K562 (cell line): Measurements from ENCODE around the gene NOL4L. TPM values are rescaled to one million over a fixed set of nuclear protein-coding genes. Genes with fewer than 3 reads are reported as not detected.

ENCODE experiments used
- ATAC-seq: fragments of 200-7000 bp; cut with Tn5 transposase; 3 replicates; pipeline ENCODE4 v1.9.1; 2020; ENCODE audit warnings: moderate library complexity
- BruUV-seq: library from RNA; stranded (reverse); fragments of 400-500 nt; replicated peaks from 2 replicates; lab custom pipeline; 2021; lab: Mats Ljungman, UMichigan
- CTCF ChIA-PET: fragments of 300-600 bp; formaldehyde crosslinking; extraction: SDS; loops from one replicate; lab custom pipeline; 2021; ENCODE audit warnings: low intra/inter-chr PET ratio; lab: Yijun Ruan, JAX
- POLR2A ChIA-PET: fragments of 300-600, 350-650 bp; sonication (Branson Sonifier 250); formaldehyde crosslinking; extraction: SDS; loops from one replicate; lab custom pipeline; 2021; ENCODE audit warnings: antibody characterized with exemption, inconsistent platforms; lab: Yijun Ruan, JAX
- DNase-seq, 4 experiments: peaks; one replicate each; pipeline versions ENCODE4 v3.0.0 to v3.0.0-alpha.2; 2011 to 2018; ENCODE audit warnings: low spot score in 3 of 4, mixed read lengths in 3 of 4; ENCODE audit errors: extremely low read depth in 1 of 4
- FAIRE-seq: peaks from 2 replicates; lab custom pipeline; 2011; peaks lifted over from hg19 to GRCh38; lab: Jason Lieb, UNC
- H2AFZ ChIP-seq: 2 replicates; pipeline ENCODE4 v1.6.0; 2011; ENCODE audit warnings: low read depth, low read length, control low read depth, inconsistent platforms
- H3K27ac ChIP-seq: fragments of 200-600 bp; 3 replicates; pipeline ENCODE4 v1.8.0; 2011; ENCODE audit warnings: low read depth, mild to moderate bottlenecking, control low read depth, inconsistent platforms, low read length, moderate library complexity, mixed read lengths; ENCODE audit errors: extremely low read depth
- H3K27me3 ChIP-seq, 2 experiments: fragments of 300-600 bp in 1 of 2; 2 replicates in 1 of 2; 3 replicates in 1 of 2; pipeline versions ENCODE4 v1.6.0 to v1.8.0; 2011; ENCODE audit warnings: inconsistent platforms in 2 of 2, low read length in 2 of 2, mild to moderate bottlenecking in 1 of 2, mixed read lengths in 1 of 2, moderate library complexity in 1 of 2; ENCODE audit not compliant: control insufficient read depth in 2 of 2, insufficient read depth in 2 of 2
- H3K36me3 ChIP-seq: fragments of 300-600 bp; 3 replicates; pipeline ENCODE4 v1.8.0; 2011; ENCODE audit warnings: mild to moderate bottlenecking, low read length, inconsistent platforms; ENCODE audit not compliant: control insufficient read depth, insufficient read depth
- H3K4me1 ChIP-seq, 2 experiments: fragments of 200-600 bp in 1 of 2; replicated peaks in 1 of 2; 2 replicates in 1 of 2; 3 replicates in 1 of 2; pipeline versions ENCODE4 v1.5.1 to v1.8.0; 2011; ENCODE audit warnings: inconsistent platforms in 2 of 2, low read length in 2 of 2, mild to moderate bottlenecking in 1 of 2, mixed read lengths in 1 of 2, moderate library complexity in 1 of 2; ENCODE audit not compliant: control insufficient read depth in 2 of 2, insufficient read depth in 2 of 2
- H3K4me2 ChIP-seq: 2 replicates; pipeline ENCODE4 v1.6.1; 2011; ENCODE audit warnings: low read length, control low read depth, inconsistent platforms, mixed read lengths; ENCODE audit not compliant: insufficient read depth
- H3K4me3 ChIP-seq: fragments of 200-600 bp; sonication (generic), shearing (Covaris generic); 2 replicates; pipeline ENCODE4 v1.5.1; 2016; ENCODE audit warnings: control low read depth, inconsistent platforms
- H3K79me2 ChIP-seq: fragments of 200-600 bp; 3 replicates; pipeline ENCODE4 v1.8.0; 2011; ENCODE audit warnings: low read length, inconsistent platforms; ENCODE audit not compliant: control insufficient read depth, insufficient read depth
- H3K9ac ChIP-seq, 2 experiments: 2 replicates each; pipeline versions ENCODE4 v1.6.0 to v1.6.1; 2011; ENCODE audit warnings: low read depth in 2 of 2, low read length in 2 of 2, control low read depth in 1 of 2, inconsistent platforms in 1 of 2, mild to moderate bottlenecking in 1 of 2, mixed read lengths in 1 of 2; ENCODE audit not compliant: insufficient read depth in 1 of 2
- H3K9me1 ChIP-seq: one replicate; pipeline ENCODE4 v1.6.0; 2011; ENCODE audit warnings: inconsistent platforms, mild to moderate bottlenecking, low read length, moderate library complexity; ENCODE audit not compliant: control insufficient read depth, insufficient read depth
- H3K9me3 ChIP-seq: replicated peaks from 2 replicates; pipeline ENCODE4 v1.5.1; 2011; ENCODE audit warnings: low read depth, low read length, inconsistent platforms; ENCODE audit not compliant: control insufficient read depth, insufficient read depth
- H4K20me1 ChIP-seq: replicated peaks from 2 replicates; pipeline ENCODE4 v1.6.1; 2011; ENCODE audit warnings: low read length, inconsistent platforms, mixed read lengths; ENCODE audit not compliant: control insufficient read depth, insufficient read depth
- CBX2 ChIP-seq: fragments of 200-600 bp; sonication (generic); IDR thresholded peaks from one replicate; pipeline ENCODE4 v1.6.1; 2012; ENCODE audit warnings: mild to moderate bottlenecking, low read length, inconsistent platforms; ENCODE audit not compliant: insufficient read depth, poor library complexity, severe bottlenecking
- CCNT2 ChIP-seq: IDR thresholded peaks from 2 replicates; pipeline ENCODE4 v1.6.1; 2011; ENCODE audit warnings: borderline replicate concordance, low read depth, mild to moderate bottlenecking, moderate library complexity, mixed read lengths, low read length; ENCODE audit not compliant: insufficient read length; ENCODE audit errors: extremely low read depth
- HOXB6 ChIP-seq: fragments of 250-450 bp; sonication (Bioruptor Pico); IDR thresholded peaks from 2 replicates; pipeline ENCODE4 v1.5.1; 2022; ENCODE audit warnings: mild to moderate bottlenecking, borderline replicate concordance
- ILK ChIP-seq: fragments of 450-650 bp; IDR thresholded peaks from 2 replicates; pipeline ENCODE4 v1.6.1; 2016; ENCODE audit warnings: missing genetic modification characterization, low read depth, mild to moderate bottlenecking, missing compliant biosample characterization, moderate library complexity, borderline replicate concordance
- KAT2B ChIP-seq: IDR thresholded peaks from one replicate; pipeline ENCODE4 v1.6.1; 2012; ENCODE audit warnings: low read depth, mild to moderate bottlenecking, control low read depth, inconsistent platforms, low read length, moderate library complexity
- KDM4B ChIP-seq, 2 experiments: fragments of 450-650 bp in 1 of 2; sonication (generic) in 1 of 2; IDR thresholded peaks; 2 replicates each; pipeline ENCODE4 v1.6.1; 2016 to 2017; ENCODE audit warnings: borderline replicate concordance in 2 of 2, antibody characterized with exemption in 1 of 2, low read depth in 1 of 2, mild to moderate bottlenecking in 1 of 2
- LARP7 ChIP-seq: fragments of 450-650 bp; IDR thresholded peaks from 2 replicates; pipeline ENCODE4 v1.6.1; 2016
- MEF2D ChIP-seq: conservative IDR thresholded peaks from 2 replicates; pipeline ENCODE4 v1.6.1; 2016; ENCODE audit warnings: low read depth, missing genetic modification characterization, missing compliant biosample characterization
- NCOR1 ChIP-seq: fragments of 450-650 bp; IDR thresholded peaks from 2 replicates; pipeline ENCODE4 v1.6.1; 2016; ENCODE audit warnings: mild to moderate bottlenecking, moderate library complexity
- NELFE ChIP-seq: IDR thresholded peaks from 2 replicates; pipeline ENCODE4 v1.6.1; 2011; ENCODE audit warnings: mild to moderate bottlenecking; ENCODE audit not compliant: insufficient read depth, insufficient read length
- PBX2 ChIP-seq, 2 experiments: IDR thresholded peaks in 1 of 2; conservative IDR thresholded peaks in 1 of 2; 2 replicates each; pipeline ENCODE4 v1.6.1; 2016; ENCODE audit warnings: low read depth in 2 of 2, mild to moderate bottlenecking in 1 of 2, missing compliant biosample characterization in 1 of 2, missing genetic modification characterization in 1 of 2, moderate library complexity in 1 of 2
- RB1 ChIP-seq: fragments of 450-650 bp; IDR thresholded peaks from 2 replicates; pipeline ENCODE4 v1.6.1; 2017; ENCODE audit warnings: low read depth, mild to moderate bottlenecking
- RBFOX2 ChIP-seq: fragments of 200-400 bp; formaldehyde crosslinking; IDR thresholded peaks from 2 replicates; pipeline ENCODE4 v1.6.1; 2017; ENCODE audit warnings: low read depth, mild to moderate bottlenecking, low read length, moderate library complexity
- TRIM25 ChIP-seq: fragments of 450-650 bp; IDR thresholded peaks from 2 replicates; pipeline ENCODE4 v1.7.0; 2016; ENCODE audit warnings: borderline replicate concordance
- ZFP1 ChIP-seq: fragments of 450-650 bp; formaldehyde crosslinking; IDR thresholded peaks from 2 replicates; pipeline ENCODE4 v1.4.0; 2020; ENCODE audit warnings: mild to moderate bottlenecking, mixed read lengths
- ZNF212 ChIP-seq: fragments of 450-650 bp; formaldehyde crosslinking; IDR thresholded peaks from 2 replicates; pipeline ENCODE4 v1.4.0; 2020; ENCODE audit warnings: mild to moderate bottlenecking
- WGBS: fragments of 100-300 bp; shearing (Covaris generic); methylation state at CpG from one replicate; pipeline ENCODE4 v1.1.6; 2016; ENCODE audit warnings: low coverage, mixed read lengths; ENCODE audit not compliant: insufficient coverage; ENCODE audit errors: missing lambda C conversion rate; 5-methylcytosine and 5-hydroxymethylcytosine counted together
- in situ Hi-C: fragments of 300-500 bp; cut with MboI; formaldehyde crosslinking; loops from 4 replicates; pipeline ENCODE4 v1.15.0; 2018; ENCODE audit warnings: inconsistent platforms, mixed read lengths
- intact Hi-C: fragments of 100-400 bp; cut with micrococcal nuclease; formaldehyde crosslinking; loops from 2 replicates; pipeline ENCODE4 v1.14.2; 2022
- polyA plus RNA-seq, 8 experiments: library from polyadenylated mRNA; depleted of rRNA in 4 of 8; stranded (reverse) in 5 of 8; unstranded in 3 of 8; fragments of >200 nt; fragmentation: Nextera tagmentation in 2 of 8; fragmentation: Illumina TruSeq in 1 of 8; extraction: Ambion mirVana in 2 of 8; extraction: Trizol in 1 of 8; gene quantifications; 2 replicates each; pipeline versions ENCODE4 v1.2.1 to v1.2.3, GENCODE V29; 2011 to 2014; ENCODE audit warnings: inconsistent platforms in 1 of 8, missing spikeins in 1 of 8
- total RNA-seq, 7 experiments: library from RNA; depleted of rRNA in 6 of 7; stranded (reverse); fragments of >200 nt in 6 of 7; fragmentation: Illumina TruSeq in 2 of 7; extraction: Trizol in 2 of 7; gene quantifications; 2 replicates each; pipeline versions ENCODE4 v1.2.1 to v1.2.3, GENCODE V29; 2011 to 2021; ENCODE audit warnings: low replicate concordance in 1 of 7

NOL4L gene
- total and polyA plus RNA-seq, 9 of the 15 experiments (the other 6 are each of a cell fraction or from before 2014, with no cell fraction given): 5.1 to 36.2 (median 13.6) TPM

- DNase-seq (peak; percentile 86 to 90 (median 88)), ATAC-seq (peak; percentile 78), FAIRE-seq (peak; percentile 69)
- Histone ChIP-seq H3K9ac (peak overlapping the region; percentile 57 to 87), H3K9me1 (no peaks in the 10 kb centered on the region), H3K79me2 (peaks cover 85% of the 10 kb centered on the region), H2AFZ (peak overlapping the region; percentile 34), H4K20me1 (no peaks in the 10 kb centered on the region), H3K4me1 (peaks cover 51 to 75% of the 10 kb centered on the region in 2 experiments), H3K27ac (peak overlapping the region; percentile 86), H3K9me3 (no peaks in the 10 kb centered on the region), H3K4me2 (peak overlapping the region; percentile 77), H3K27me3 (no peaks in the 10 kb centered on the region), H3K4me3 (peak overlapping the region; percentile 2; the same call in 1 of the 2 replicates), H3K36me3 (peaks cover 20% of the 10 kb centered on the region; the same call in 2 of the 3 replicates)
- CTCF ChIA-PET: no interaction called here
- in situ Hi-C loops (no loop called here), intact Hi-C loops (loop anchor here (5.0 kb wide), 1 partner anchor 94 kb away; no protein-coding TSS in a partner anchor)
- POLR2A ChIA-PET: interaction anchor here (0.6 to 1.6 kb wide), 8 partner anchors 11 to 114 kb away, joined by 3 to 6 read pairs (median 3); no protein-coding TSS in a partner anchor
- TSS peak; percentile 24 for BruUV-seq
- 30% methylated on average over 12 of the region's 18 CpGs for WGBS
- TF ChIP-seq ZFP1 (no peak), CBX2 (no peak), NELFE (no peak), HOXB6 (CRISPR knock-in tag) (no peak), CCNT2 (no peak), RB1 (peak; percentile 22; the same call in 1 of the 2 replicates), MEF2D (tag) (no peak), KAT2B (no peak), TRIM25 (no peak), NCOR1 (peak; percentile 25), ILK (tag) (no peak), ZNF212 (no peak), KDM4B (IDR thresholded peaks at IDR 0.05; ENCODE audit: borderline replicate concordance in 2 of 2, low read depth in 1 of 2) (0 out of 4 replicates have a peak, but pooled peaks of 1 of the 2 experiments have one; percentile 19), PBX2 (CRISPR knock-in tag; IDR thresholded peaks at IDR 0.05; ENCODE audit: low read depth) (no peak), PBX2 (tag; conservative IDR thresholded peaks at IDR 0.05; ENCODE audit: low read depth) (no peak), LARP7 (no peak), RBFOX2 (peak; percentile 11; the same call in 1 of the 2 replicates)
Observed at GRCh38 chr20:32537657-32538525, 47.2 kb downstream of the NOL4L start.
